Caco-2 (cell line): ENCODE measurements around the gene SLC39A11. TPM values are rescaled to one million over a fixed set of nuclear protein-coding genes. Genes with fewer than 3 reads are reported as not detected.

Experiments
- BruUV-seq: library from RNA; stranded (reverse); fragments of 400-500 nt; replicated peaks from 2 replicates; lab custom pipeline; 2021; lab: Mats Ljungman, UMichigan
- CTCF ChIA-PET: fragments of 300-600 bp; sonication (Branson Sonifier 250); formaldehyde crosslinking; loops from one replicate; lab custom pipeline; 2022; ENCODE audit warnings: antibody characterized with exemption; lab: Charles Lee
- POLR2A ChIA-PET: fragments of 300-600 bp; sonication (Branson Sonifier 250); formaldehyde crosslinking; loops from one replicate; lab custom pipeline; 2022; ENCODE audit warnings: antibody characterized with exemption; lab: Charles Lee
- DNase-seq, 2 experiments: peaks; one replicate each; pipeline versions ENCODE4 v3.0.0 to v3.0.0-alpha.2; 2020 to 2022
- H3K27me3 ChIP-seq: replicated peaks from 2 replicates; pipeline ENCODE4 v1.6.0; 2011; ENCODE audit warnings: low read length; ENCODE audit not compliant: control insufficient read depth, insufficient read depth
- H3K36me3 ChIP-seq: 2 replicates; pipeline ENCODE4 v1.5.1; 2011; ENCODE audit warnings: low read length; ENCODE audit not compliant: control insufficient read depth, insufficient read depth
- H3K4me1 ChIP-seq: fragments of 250-450 bp; sonication (Bioruptor Pico); 2 replicates; pipeline ENCODE4 v1.5.1; 2020; ENCODE audit warnings: mild to moderate bottlenecking
- H3K4me3 ChIP-seq: 2 replicates; pipeline ENCODE4 v1.5.1; 2011; ENCODE audit warnings: low read depth, mild to moderate bottlenecking, control low read depth, low read length
- H3K9me3 ChIP-seq: fragments of 250-450 bp; sonication (Bioruptor Pico); 2 replicates; pipeline ENCODE4 v1.5.1; 2020; ENCODE audit warnings: mild to moderate bottlenecking, moderate library complexity
- H3K27ac Mint-ChIP-seq: one replicate; pipeline ENCODE4 v1.8.0; 2022; ENCODE audit warnings: mixed read lengths; ENCODE audit not compliant: unreplicated experiment
- H3K27me3 Mint-ChIP-seq: one replicate; pipeline ENCODE4 v1.8.0; 2022; ENCODE audit warnings: mixed read lengths; ENCODE audit not compliant: insufficient read depth, unreplicated experiment
- H3K36me3 Mint-ChIP-seq: one replicate; pipeline ENCODE4 v1.8.0; 2022; ENCODE audit warnings: mild to moderate bottlenecking, mixed read lengths; ENCODE audit not compliant: insufficient read depth, unreplicated experiment
- H3K4me1 Mint-ChIP-seq: one replicate; pipeline ENCODE4 v1.8.0; 2022; ENCODE audit warnings: low read depth, mixed read lengths; ENCODE audit not compliant: unreplicated experiment
- H3K4me3 Mint-ChIP-seq: one replicate; pipeline ENCODE4 v1.8.0; 2022; ENCODE audit warnings: mild to moderate bottlenecking, moderate library complexity, mixed read lengths; ENCODE audit not compliant: unreplicated experiment
- H3K9me3 Mint-ChIP-seq: one replicate; pipeline ENCODE4 v1.8.0; 2022; ENCODE audit warnings: mixed read lengths; ENCODE audit not compliant: unreplicated experiment
- CTCF ChIP-seq, 2 experiments: fragments of 200-600 bp in 1 of 2; IDR thresholded peaks; 1 replicate in 1 of 2; 2 replicates in 1 of 2; pipeline versions ENCODE4 v1.5.1 to v1.8.0; 2011 to 2022; ENCODE audit warnings: antibody characterized with exemption in 1 of 2, control low read depth in 1 of 2, inconsistent platforms in 1 of 2, low read depth in 1 of 2, low read length in 1 of 2, mild to moderate bottlenecking in 1 of 2, moderate library complexity in 1 of 2; ENCODE audit not compliant: insufficient read depth in 1 of 2, severe bottlenecking in 1 of 2, unreplicated experiment in 1 of 2
- intact Hi-C: fragments of 100-400 bp; cut with micrococcal nuclease; formaldehyde crosslinking; loops from one replicate; pipeline ENCODE4 v1.10.0; 2022; ENCODE audit not compliant: unreplicated experiment
- total RNA-seq: library from RNA; stranded (reverse); gene quantifications from 2 replicates; pipeline ENCODE4 v1.2.3, GENCODE V29; 2022

The SLC39A11 gene
- total RNA-seq, 1 experiment from 2014 or later: 26.4 TPM

DNA sequence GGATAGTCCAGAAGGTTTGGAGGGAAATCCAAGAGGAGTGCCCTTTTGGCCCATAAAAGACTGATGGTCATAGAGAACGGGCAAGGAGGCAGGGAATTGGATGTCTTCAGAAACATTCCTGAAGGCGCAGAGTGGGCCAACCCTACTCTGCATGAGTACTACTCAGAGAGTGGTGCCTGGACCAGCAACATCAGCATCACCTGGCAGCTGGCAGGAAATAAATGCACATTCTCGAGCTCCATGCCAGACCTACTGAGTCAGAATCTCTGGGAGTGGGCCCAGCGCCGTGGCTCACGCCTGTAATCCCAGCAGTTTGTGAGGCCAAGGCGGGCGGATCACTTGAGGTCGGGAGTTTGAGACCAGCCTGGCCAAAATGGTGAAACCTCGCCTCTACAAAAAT is 27.1 kb upstream of the SLC39A11 start:
- CTCF ChIA-PET: no interaction called here
- no peaks in the 10 kb centered on the region for H3K27me3 Mint-ChIP-seq
- BruUV-seq: no TSS peak
- intact Hi-C loops: no loop called here
- no peak overlapping the region for H3K4me3 ChIP-seq
- H3K4me3 Mint-ChIP-seq: no peak overlapping the region
- H3K4me1 ChIP-seq: no peaks in the 10 kb centered on the region
- POLR2A ChIA-PET: no interaction called here
- DNase-seq: no peak
- H3K27ac Mint-ChIP-seq: no peak overlapping the region
- H3K9me3 Mint-ChIP-seq: no peaks in the 10 kb centered on the region
- no peaks in the 10 kb centered on the region for H3K36me3 Mint-ChIP-seq
- no peak for TF ChIP-seq CTCF (IDR thresholded peaks at IDR 0.05; ENCODE audit: insufficient read depth in 1 of 2, low read depth in 1 of 2, low read length in 1 of 2, severe bottlenecking in 1 of 2, unreplicated experiment in 1 of 2)
- H3K36me3 ChIP-seq: no peaks in the 10 kb centered on the region
- peaks cover 6% of the 10 kb centered on the region for H3K4me1 Mint-ChIP-seq
- H3K27me3 ChIP-seq: no peaks in the 10 kb centered on the region
- no peaks in the 10 kb centered on the region for H3K9me3 ChIP-seq

DNA sequence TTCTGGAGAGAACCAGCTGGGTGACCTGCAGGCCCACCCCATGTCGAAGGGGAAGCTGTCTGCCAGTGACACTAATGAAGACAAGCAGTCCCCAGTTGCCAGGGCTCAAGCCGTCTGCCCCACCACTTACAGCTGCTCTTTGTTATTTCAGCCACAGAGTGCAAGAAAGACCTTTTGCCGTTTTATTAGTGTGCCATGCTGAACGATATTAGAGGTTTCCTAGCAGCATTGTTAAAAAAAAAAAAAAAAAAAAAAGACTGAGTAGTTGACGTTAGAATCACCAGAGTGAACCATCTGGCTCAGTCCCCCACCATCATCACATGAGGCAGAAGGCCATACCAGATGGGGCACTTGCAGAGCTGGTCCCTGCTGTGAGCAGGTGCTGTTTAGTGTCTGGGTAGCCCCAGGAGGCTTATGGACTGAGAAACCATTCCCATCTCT is 26.5 kb upstream of the SLC39A11 start:
- BruUV-seq: no TSS peak
- H3K4me1 ChIP-seq: no peaks in the 10 kb centered on the region
- Mint-ChIP-seq H3K27me3 (no peaks in the 10 kb centered on the region), H3K27ac (no peak overlapping the region), H3K9me3 (no peaks in the 10 kb centered on the region), H3K36me3 (no peaks in the 10 kb centered on the region), H3K4me3 (no peak overlapping the region), H3K4me1 (peaks cover 6% of the 10 kb centered on the region)
- no peaks in the 10 kb centered on the region for H3K27me3 ChIP-seq
- no peaks in the 10 kb centered on the region for H3K9me3 ChIP-seq
- intact Hi-C loops: no loop called here
- H3K36me3 ChIP-seq: no peaks in the 10 kb centered on the region
- ChIA-PET CTCF (no interaction called here), POLR2A (no interaction called here)
- TF ChIP-seq CTCF (IDR thresholded peaks at IDR 0.05; ENCODE audit: insufficient read depth in 1 of 2, low read depth in 1 of 2, low read length in 1 of 2, severe bottlenecking in 1 of 2, unreplicated experiment in 1 of 2): no peak
- H3K4me3 ChIP-seq: no peak overlapping the region
- no peak for DNase-seq

- no peaks in the 10 kb centered on the region for H3K36me3 Mint-ChIP-seq
- ChIA-PET POLR2A (no interaction called here), CTCF (no interaction called here)
- H3K4me1 Mint-ChIP-seq: peaks cover 6% of the 10 kb centered on the region
- Histone ChIP-seq H3K27me3 (no peaks in the 10 kb centered on the region), H3K4me3 (no peak overlapping the region), H3K36me3 (no peaks in the 10 kb centered on the region), H3K4me1 (no peaks in the 10 kb centered on the region), H3K9me3 (no peaks in the 10 kb centered on the region)
- no TSS peak for BruUV-seq
- H3K27ac Mint-ChIP-seq: no peak overlapping the region
- TF ChIP-seq CTCF (IDR thresholded peaks at IDR 0.05; ENCODE audit: insufficient read depth in 1 of 2, low read depth in 1 of 2, low read length in 1 of 2, severe bottlenecking in 1 of 2, unreplicated experiment in 1 of 2): no peak
- H3K27me3 Mint-ChIP-seq: no peaks in the 10 kb centered on the region
- H3K9me3 Mint-ChIP-seq: no peaks in the 10 kb centered on the region
- H3K4me3 Mint-ChIP-seq: no peak overlapping the region
- intact Hi-C loops: no loop called here
- DNase-seq: no peak
Measured at GRCh38 chr17:73118139-73118538, 25.7 kb upstream of the SLC39A11 start.
